Neural progenitor cell (in vitro differentiated cells): Measurements from ENCODE around the gene CTSS. TPM values are rescaled to one million over a fixed set of nuclear protein-coding genes. Genes with fewer than 3 reads are reported as not detected.

Experiments used
- DNase-seq: peaks from one replicate; pipeline ENCODE4 v3.0.0-alpha.2; 2016; ENCODE audit warnings: low spot score
- H2AFZ ChIP-seq: fragments of 200-600 bp; sonication (generic); replicated peaks from 2 replicates; pipeline ENCODE4 v1.6.1; 2016; ENCODE audit warnings: antibody characterized with exemption
- H3F3A ChIP-seq: fragments of 200-600 bp; sonication (generic); 2 replicates; pipeline ENCODE4 v1.6.1; 2016; ENCODE audit warnings: antibody characterized with exemption, low read depth
- H3K27ac ChIP-seq: fragments of 200-600 bp; sonication (generic); 2 replicates; pipeline ENCODE4 v1.5.1; 2016; ENCODE audit warnings: mild to moderate bottlenecking
- H3K27me3 ChIP-seq: fragments of 200-600 bp; sonication (generic); 2 replicates; pipeline ENCODE4 v1.6.1; 2016; ENCODE audit warnings: mild to moderate bottlenecking, moderate library complexity
- H3K36me3 ChIP-seq: fragments of 200-600 bp; sonication (generic); 2 replicates; pipeline ENCODE4 v1.5.1; 2016
- H3K4me1 ChIP-seq: fragments of 200-600 bp; sonication (generic); 2 replicates; pipeline ENCODE4 v1.6.1; 2016; ENCODE audit warnings: mixed run types
- H3K4me2 ChIP-seq: fragments of 200-600 bp; sonication (generic); 2 replicates; pipeline ENCODE4 v1.6.1; 2016
- H3K4me3 ChIP-seq: fragments of 200-600 bp; sonication (generic); 2 replicates; pipeline ENCODE4 v1.5.1; 2016
- H3K79me2 ChIP-seq: fragments of 200-600 bp; sonication (generic); 2 replicates; pipeline ENCODE4 v1.6.1; 2016; ENCODE audit warnings: low read depth
- H3K9ac ChIP-seq: fragments of 200-600 bp; sonication (generic); 2 replicates; pipeline ENCODE4 v1.6.1; 2016
- H3K9me3 ChIP-seq: fragments of 200-600 bp; sonication (generic); 2 replicates; pipeline ENCODE4 v1.5.1; 2016; ENCODE audit warnings: low read depth
- H4K20me1 ChIP-seq: fragments of 200-600 bp; sonication (generic); 2 replicates; pipeline ENCODE4 v1.6.1; 2016; ENCODE audit warnings: low read depth
- H3K27ac Mint-ChIP-seq: 3 replicates; pipeline ENCODE4 v1.8.0; 2021; ENCODE audit warnings: mixed read lengths
- H3K27me3 Mint-ChIP-seq: 2 replicates; pipeline ENCODE4 v1.8.0; 2022; ENCODE audit warnings: low read depth, mild to moderate bottlenecking, inconsistent platforms, moderate library complexity, mixed read lengths; ENCODE audit not compliant: insufficient read depth
- H3K36me3 Mint-ChIP-seq: 3 replicates; pipeline ENCODE4 v1.8.0; 2021; ENCODE audit warnings: mixed read lengths
- H3K4me1 Mint-ChIP-seq: 3 replicates; pipeline ENCODE4 v1.8.0; 2021; ENCODE audit warnings: mixed read lengths
- H3K4me3 Mint-ChIP-seq: 3 replicates; pipeline ENCODE4 v1.8.0; 2021; ENCODE audit warnings: mild to moderate bottlenecking, moderate library complexity, mixed read lengths
- H3K9me3 Mint-ChIP-seq: 3 replicates; pipeline ENCODE4 v1.8.0; 2020; ENCODE audit warnings: mixed read lengths
- CTCF ChIP-seq: fragments of 200-600 bp; sonication (generic); IDR thresholded peaks from 2 replicates; pipeline ENCODE4 v1.5.1; 2017; ENCODE audit warnings: antibody characterized with exemption, mild to moderate bottlenecking
- EZH2 ChIP-seq: fragments of 200-600 bp; sonication (generic); IDR thresholded peaks from 2 replicates; pipeline ENCODE4 v1.6.1; 2017; ENCODE audit warnings: antibody characterized with exemption, mild to moderate bottlenecking, moderate library complexity
- EZH2phosphoT487 ChIP-seq: fragments of 200-600 bp; sonication (generic); IDR thresholded peaks from 2 replicates; pipeline ENCODE4 v1.6.1; 2017; ENCODE audit warnings: antibody characterized with exemption
- total RNA-seq: library from RNA; depleted of rRNA; stranded (reverse); fragments of >200 nt; gene quantifications from 2 replicates; pipeline ENCODE4 v1.2.3, GENCODE V29; 2015; ENCODE audit warnings: low replicate concordance

Gene CTSS
- total RNA-seq, 1 donor from 2014 or later = not detected

DNA sequence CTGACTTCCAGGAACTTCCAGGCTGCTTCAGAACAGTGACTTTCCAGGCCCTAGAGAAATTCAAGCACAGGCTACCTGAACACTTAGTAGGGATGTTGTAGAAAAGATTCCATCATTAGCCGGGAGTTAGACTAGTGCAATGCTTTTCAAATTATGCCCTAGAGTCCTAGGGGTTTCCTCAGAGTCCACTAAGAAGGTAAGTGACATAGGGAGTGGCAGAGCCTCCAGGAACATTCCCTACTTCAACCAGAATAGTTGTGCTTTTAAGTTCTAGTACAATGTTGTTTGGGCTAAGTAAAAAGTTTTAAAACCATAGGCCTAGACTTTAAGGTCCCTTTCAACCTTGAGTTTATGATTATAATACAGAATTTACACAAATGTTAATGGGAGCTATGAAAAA is 59.5 kb downstream of the CTSS start:
- peak overlapping the region; percentile 35 for H2AFZ ChIP-seq
- no peak for DNase-seq
- TF ChIP-seq EZH2 = no peak
- no peak for TF ChIP-seq EZH2phosphoT487
- TF ChIP-seq CTCF = no peak
- H3K4me3 Mint-ChIP-seq = no peak overlapping the region
- no peak overlapping the region for H3K4me2 ChIP-seq
- H3K4me1 Mint-ChIP-seq = no peaks in the 10 kb centered on the region
- H3K36me3 Mint-ChIP-seq = no peaks in the 10 kb centered on the region
- no peaks in the 10 kb centered on the region for H3K79me2 ChIP-seq
- H3K9ac ChIP-seq = peak overlapping the region; percentile 9
- H3K27ac ChIP-seq = no peak overlapping the region
- no peaks in the 10 kb centered on the region for H3F3A ChIP-seq
- H3K36me3 ChIP-seq = no peaks in the 10 kb centered on the region
- H3K9me3 ChIP-seq = no peaks in the 10 kb centered on the region
- H3K9me3 Mint-ChIP-seq = no peaks in the 10 kb centered on the region
- no peak overlapping the region for H3K27ac Mint-ChIP-seq
- H4K20me1 ChIP-seq = no peaks in the 10 kb centered on the region
- H3K27me3 Mint-ChIP-seq = no peaks in the 10 kb centered on the region
- no peak overlapping the region for H3K4me3 ChIP-seq
- H3K27me3 ChIP-seq = no peaks in the 10 kb centered on the region
- no peaks in the 10 kb centered on the region for H3K4me1 ChIP-seq

GRCh38 chr1:150703427-150703826 is 62.2 kb downstream of the CTSS start:
- Mint-ChIP-seq H3K4me3 (no peak overlapping the region), H3K9me3 (no peaks in the 10 kb centered on the region), H3K27ac (no peak overlapping the region), H3K36me3 (no peaks in the 10 kb centered on the region), H3K27me3 (no peaks in the 10 kb centered on the region), H3K4me1 (no peaks in the 10 kb centered on the region)
- TF ChIP-seq EZH2phosphoT487 (no peak), CTCF (no peak), EZH2 (no peak)
- Histone ChIP-seq H2AFZ (no peak overlapping the region), H3K36me3 (no peaks in the 10 kb centered on the region), H3K27me3 (no peaks in the 10 kb centered on the region), H3K9ac (no peak overlapping the region), H3K4me2 (no peak overlapping the region), H3K79me2 (no peaks in the 10 kb centered on the region), H3K4me1 (no peaks in the 10 kb centered on the region), H3F3A (no peaks in the 10 kb centered on the region), H3K4me3 (no peak overlapping the region), H3K9me3 (no peaks in the 10 kb centered on the region), H3K27ac (no peak overlapping the region), H4K20me1 (no peaks in the 10 kb centered on the region)
- no peak for DNase-seq

DNA sequence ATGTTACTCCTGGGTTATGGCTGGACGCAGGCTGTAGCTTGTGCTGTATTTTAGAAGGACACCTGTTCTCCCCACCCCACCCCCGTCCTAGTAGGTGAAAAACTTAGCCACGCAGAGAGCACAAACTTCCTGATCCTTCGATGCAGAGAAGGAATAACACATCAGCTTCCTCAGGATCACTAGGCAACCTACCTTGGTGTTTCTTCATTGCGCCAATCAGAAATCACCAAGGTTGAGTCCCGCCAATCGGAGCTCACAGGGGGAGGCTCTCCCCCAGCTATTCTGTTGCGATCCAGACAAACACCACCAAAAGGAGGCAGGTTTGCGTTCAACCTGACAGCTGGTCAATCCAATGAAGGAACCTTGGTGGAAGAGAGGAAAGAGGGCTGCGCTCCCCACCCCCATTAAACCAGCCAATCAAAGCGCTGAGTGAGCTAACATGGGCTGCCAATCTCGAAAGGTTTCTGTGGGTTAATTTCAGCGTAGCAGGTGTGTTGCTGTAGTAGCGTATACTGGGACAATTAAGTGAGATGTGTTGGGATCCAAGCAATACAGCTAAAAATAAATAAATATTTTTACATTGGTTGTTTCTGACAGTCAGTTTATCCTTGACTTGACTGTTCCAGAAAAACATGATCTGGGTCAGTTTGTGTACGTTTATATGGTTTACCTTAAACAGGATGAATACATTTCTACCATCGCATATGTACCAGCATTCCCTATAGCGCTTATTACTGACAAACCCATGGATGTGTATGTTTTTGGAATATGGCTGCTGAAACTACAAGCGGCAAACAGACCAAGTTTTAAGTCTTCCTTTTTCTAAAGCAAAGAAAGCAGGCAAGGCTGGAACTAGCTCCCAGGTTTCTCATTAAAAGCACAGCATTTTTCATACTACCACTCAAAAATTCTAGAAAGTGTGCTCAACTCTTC is 68.3 kb downstream of the CTSS start, which contains the start of gene GOLPH3L:
Gene GOLPH3L, minus strand, starts transcription at position 160 of the 933 bp plus-strand sequence. CDS start 2,316 bp downstream, outside the sequence.
- TF ChIP-seq EZH2 (no peak), CTCF (no peak), EZH2phosphoT487 (no peak)
- peak; percentile 97 for DNase-seq
- no peak within 1 kb of the TSS for H3K27ac ChIP-seq

More for the DNA sequence above, 68.3 kb downstream of the CTSS start, which contains the start of gene GOLPH3L:
- Histone ChIP-seq H3K9ac (peak within 1 kb of the TSS; percentile 30), H3K36me3 (peaks cover 23% of the 10 kb centered on the region), H3K9me3 (no peaks in the 10 kb centered on the region), H3K4me1 (peaks cover 10% of the 10 kb centered on the region), H3K79me2 (peaks cover 26% of the 10 kb centered on the region), H3F3A (no peaks in the 10 kb centered on the region), H2AFZ (peak within 1 kb of the TSS; percentile 94), H3K4me3 (peak within 1 kb of the TSS; percentile 87), H3K4me2 (peak within 1 kb of the TSS; percentile 93), H3K27me3 (no peaks in the 10 kb centered on the region), H4K20me1 (peaks cover 8% of the 10 kb centered on the region)
- Mint-ChIP-seq H3K27ac (peak within 1 kb of the TSS; percentile 91), H3K27me3 (no peaks in the 10 kb centered on the region), H3K4me1 (peaks cover 7% of the 10 kb centered on the region), H3K4me3 (peak within 1 kb of the TSS; percentile 98), H3K9me3 (no peaks in the 10 kb centered on the region), H3K36me3 (peaks cover 10% of the 10 kb centered on the region)
